DMS53 treated with DMSO at 0.1 percent for 48 hours (cell line): Measurements from ENCODE around the gene UNC80.

Experiments
- DNase-seq: peaks from one replicate; lab custom pipeline; 2025; ENCODE audit not compliant: unreplicated experiment; lab: John Stamatoyannopoulos, UW

Gene UNC80

DNA sequence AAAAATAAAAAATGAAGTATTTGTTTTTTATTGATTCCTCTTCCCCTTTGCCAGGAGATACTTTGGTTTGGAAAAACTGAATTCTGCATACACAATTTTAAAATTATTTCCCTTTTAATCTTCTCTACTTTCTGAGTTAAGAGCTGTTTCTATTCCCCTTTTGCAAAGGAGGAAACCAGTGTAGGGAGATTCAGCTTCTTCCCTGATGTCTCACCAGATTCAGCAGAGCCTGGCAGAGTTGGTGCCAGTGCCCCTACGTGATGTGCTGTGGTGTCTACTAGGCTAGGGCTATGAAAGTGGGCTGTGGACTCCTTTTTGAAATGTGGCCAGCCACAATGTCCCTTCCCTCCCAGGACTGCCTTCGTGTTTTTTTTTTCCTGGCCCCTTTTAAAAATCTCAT is 233.2 kb downstream of the UNC80 start:
- no peak for DNase-seq

DNA sequence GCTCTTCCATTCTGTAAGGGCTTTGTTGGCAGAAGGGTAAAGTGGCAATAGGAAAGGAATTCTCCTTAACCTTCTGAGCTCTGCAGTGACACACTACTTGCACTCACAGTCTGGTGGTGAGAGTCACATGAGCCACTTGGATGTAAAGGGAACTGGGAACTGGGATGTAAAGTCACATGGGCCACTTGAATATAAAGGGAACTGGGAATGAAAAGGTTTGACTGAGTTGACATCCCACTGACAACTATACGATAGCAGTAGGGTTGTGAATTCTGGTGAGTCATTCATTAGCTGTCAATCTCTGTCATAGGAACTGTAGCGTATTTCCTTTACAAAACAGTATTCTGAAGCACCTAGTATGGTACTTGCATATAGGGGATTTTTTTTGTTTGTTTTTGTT is 236.3 kb downstream of the UNC80 start:
- no peak for DNase-seq

DNA sequence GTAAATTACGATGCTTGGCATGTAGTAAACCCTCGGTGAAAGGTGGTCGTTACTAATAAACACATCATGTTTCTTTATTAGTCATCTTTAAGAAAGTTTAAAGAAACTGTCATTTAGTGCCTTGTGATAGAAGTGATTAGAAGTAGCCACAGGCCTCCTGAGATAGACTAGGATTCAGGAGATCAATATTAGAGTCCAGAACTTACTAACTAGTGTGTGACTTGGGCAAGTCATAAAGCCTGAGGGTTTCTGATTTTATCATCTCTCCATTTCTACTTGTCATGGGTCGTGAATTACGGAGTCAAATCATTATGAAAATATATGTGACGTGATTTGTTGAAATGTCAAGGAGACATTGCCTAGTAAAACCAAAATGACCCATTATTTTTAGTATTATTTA is 237.5 kb downstream of the UNC80 start:
- no peak for DNase-seq

DNA sequence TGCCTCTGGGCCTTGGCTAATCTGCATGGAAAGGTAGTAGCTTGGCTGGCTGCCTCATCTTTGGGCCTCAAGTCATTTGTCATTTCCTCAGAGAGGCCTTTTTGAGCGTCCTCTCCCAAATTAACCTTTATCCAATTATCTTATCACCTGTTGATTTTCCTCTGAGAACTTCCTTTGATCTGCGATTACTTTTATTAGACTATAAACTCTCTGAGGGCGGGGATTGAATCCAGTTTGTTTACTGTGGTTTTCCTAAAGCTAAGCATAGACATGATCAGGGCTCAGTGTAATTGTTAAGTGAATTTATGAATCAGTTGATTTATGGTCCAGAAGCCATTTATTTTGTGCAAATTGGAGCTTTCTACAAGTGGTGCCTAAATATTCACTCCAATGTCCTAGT is 238.3 kb downstream of the UNC80 start:
- no peak for DNase-seq

DNA sequence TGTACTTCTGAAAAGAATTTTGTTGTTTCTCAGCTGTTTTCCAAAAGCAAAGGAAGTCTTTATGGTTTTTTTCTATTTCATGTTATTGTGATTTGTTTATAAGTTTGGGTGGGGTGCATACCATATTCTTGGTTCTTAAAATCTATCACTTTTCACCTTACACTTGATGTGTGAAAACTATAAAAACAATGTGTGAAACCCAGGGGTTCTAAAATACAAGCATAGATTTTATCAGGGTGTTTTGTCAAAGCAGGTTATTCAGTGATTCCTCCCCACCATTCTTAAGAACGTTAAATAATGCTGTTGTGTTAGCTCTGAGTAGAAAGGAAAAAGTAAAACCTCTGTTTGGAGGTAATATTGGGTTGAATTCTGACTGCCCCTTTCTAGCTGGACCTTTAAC is 248.5 kb downstream of the UNC80 start:
- no peak for DNase-seq

DNA sequence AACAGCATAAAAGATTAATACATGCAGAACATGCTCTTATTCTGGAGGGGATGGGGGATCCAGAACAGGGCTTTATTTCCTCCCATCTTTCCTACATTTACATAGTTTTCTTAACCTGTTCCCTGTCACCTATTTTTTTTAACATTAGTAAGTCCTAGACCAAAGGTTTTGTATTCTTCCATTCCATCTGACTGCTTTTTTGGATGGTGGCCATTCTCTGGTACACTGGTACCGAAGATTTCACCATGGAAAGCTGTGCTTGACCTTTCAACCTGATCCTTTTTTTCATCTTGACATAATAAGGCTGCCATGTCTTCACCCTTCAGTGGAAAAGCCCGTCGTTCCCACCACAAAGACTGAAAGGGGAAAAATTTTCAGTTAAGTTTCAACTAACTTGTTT is 251.2 kb downstream of the UNC80 start:
- DNase-seq = no peak

DNA sequence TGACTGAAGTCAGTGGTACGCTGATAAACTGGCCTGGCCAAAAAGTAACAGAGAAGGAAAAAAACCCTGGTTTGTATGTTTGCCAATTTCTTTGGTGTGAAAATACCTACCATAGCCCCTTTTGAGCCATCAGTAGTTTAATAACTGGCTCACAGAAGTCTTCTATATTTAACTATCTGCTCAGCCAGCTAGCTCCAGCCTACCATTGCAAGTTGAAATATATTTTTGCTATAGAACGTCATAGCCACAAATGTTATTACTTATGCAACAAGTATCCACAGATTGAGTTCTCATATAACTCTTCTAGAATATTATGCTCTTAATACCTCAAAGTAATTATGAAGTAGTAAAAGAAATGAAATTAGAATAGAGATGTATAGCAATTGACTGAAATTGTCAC is 256.0 kb downstream of the UNC80 start:
- no peak for DNase-seq

DNA sequence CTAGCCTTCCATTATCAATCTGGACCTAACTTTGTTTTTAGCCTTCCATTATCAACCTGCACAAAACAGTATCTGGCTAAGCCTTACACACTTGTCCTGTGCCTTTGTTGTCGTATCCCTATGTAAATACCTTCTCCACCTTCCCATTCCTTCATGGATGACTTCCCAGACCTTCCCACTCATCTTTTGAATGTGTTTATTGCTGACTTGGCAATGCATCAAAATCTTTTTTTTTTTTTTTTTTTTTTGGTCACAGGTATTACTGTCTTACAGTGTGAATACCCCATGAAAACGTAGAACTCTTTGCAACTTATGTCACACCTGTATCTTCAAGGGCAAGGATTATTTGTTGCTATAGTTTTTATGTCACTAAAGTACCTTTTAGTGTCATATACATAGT is 256.5 kb downstream of the UNC80 start:
- DNase-seq = peak; percentile 12

DNA sequence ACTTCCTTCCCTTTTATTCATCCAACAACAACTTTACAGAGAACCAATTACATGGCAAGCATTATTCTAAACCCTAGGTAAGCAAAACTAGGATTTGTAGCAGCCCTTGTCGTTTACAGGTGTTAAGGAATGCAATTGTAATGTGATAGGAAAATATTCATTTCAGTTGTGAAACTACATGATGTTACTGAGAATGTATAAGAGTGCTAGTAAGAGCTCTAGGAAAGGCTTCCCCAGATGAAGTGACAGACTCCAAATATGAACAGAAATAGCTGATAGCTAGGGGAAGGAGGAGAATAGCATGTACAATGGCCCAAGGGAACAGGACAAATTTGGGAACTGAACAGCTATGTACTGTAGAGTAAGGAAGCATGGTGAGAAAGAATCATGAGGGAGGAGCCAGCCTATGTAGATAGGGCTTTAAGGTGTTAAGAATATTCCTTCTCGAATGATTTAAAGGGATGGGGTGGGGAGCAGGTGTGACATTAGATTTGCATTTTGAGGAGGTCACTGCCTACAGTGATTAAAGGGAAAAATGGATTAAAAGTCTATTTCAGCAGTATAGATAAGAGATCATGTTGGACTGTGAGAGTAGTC is 262.6 kb downstream of the UNC80 start:
- DNase-seq = no peak

DNA sequence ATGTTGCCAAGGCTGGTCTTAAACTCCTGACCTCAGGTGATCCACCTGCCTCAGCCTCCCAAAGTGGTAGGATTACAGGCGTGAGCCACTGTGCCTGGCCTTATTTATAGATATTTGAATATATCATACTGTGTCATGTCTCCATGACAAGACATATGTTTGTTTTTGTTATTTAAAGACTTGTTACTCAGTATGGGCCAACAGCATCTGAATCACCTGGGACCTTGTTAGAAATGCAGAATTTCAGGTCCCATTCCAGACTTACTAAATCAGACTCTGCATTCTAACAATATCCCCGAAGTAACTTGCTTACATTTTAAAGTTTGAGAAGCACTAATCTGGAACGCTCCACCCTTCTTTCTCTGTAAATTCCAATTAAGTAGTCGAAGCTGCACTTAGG is 264.0 kb downstream of the UNC80 start:
- no peak for DNase-seq

DNA sequence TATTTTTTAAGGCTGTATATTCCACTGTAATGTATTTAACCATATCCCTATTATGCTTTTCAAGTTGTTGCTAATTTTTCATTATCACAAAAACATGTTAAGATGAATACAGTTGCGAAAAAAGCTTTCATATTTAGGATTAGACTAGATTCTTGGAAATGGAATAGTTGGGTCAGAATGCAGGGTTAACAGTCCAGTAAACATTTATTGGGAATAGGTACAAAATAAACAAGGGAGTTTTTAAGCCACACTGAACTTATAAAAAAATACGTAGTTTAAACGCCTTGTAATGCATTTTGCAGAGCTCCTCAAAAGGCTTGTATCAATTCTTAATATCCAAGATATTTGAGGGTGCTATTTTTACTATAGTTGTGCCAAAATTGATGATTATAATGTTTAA is 266.4 kb downstream of the UNC80 start:
- DNase-seq = no peak

DNA sequence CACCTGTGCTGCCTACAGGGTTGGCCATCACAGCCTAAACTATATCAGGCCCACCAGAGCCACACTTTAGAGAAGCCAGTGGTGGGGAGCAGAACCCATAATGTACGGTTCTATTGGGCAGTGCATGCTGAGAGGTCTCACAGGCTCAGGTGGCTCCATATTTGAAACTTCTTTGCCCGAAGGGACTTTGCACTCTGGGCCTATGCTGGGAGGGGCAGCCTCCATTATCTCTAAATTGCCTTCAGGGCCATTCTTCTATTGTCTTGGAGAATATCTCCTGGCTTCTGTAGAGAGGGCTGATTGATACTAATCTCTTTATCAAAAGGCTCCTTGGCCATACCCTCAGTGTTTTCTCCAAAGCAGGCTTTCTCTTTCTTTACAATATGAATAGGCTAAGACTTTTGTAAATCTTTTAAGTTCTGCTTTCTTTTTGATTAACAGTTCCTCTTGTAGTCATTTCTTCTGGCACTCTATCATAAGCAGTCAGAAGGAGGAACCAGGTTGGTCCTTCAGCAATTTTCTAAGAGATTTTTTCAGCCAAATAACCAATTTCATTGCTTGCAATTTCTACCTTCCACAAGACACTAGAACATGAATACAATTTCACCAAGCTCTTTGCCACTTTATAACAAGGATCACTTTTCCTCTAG is 275.3 kb downstream of the UNC80 start:
- no peak for DNase-seq
